Ovary (tissue), 9 donors: ENCODE measurements around the gene CAMTA1. TPM values are rescaled to one million over a fixed set of nuclear protein-coding genes. Genes with fewer than 3 reads are reported as not detected.
A peak's percentile ranks its signal among the peaks of the same experiment; 100 is the strongest.

Source experiments
- DNase-seq, 5 donors: peaks; one replicate each; pipeline ENCODE4 v3.0.0-alpha.2; 2019 to 2020
- H3K27ac ChIP-seq, 2 donors: fragments of 200-600 bp; one replicate each; pipeline versions ENCODE4 v1.5.1 to v1.8.0; 2019 to 2022
- H3K27me3 ChIP-seq: fragments of 200-600 bp; one replicate; pipeline ENCODE4 v1.8.0; 2022
- H3K36me3 ChIP-seq: fragments of 200-600 bp; sonication (generic); one replicate; pipeline ENCODE4 v1.5.1; 2019
- H3K4me1 ChIP-seq: one replicate; pipeline ENCODE4 v1.8.1; 2013; ENCODE audit warnings: mild to moderate bottlenecking, moderate library complexity; ENCODE audit not compliant: insufficient read depth
- H3K4me3 ChIP-seq: fragments of 200-600 bp; sonication (generic); one replicate; pipeline ENCODE4 v1.5.1; 2017
- H3K9me3 ChIP-seq, 2 donors: fragments of 200-600 bp in 1 of 2; sonication (generic) in 1 of 2; one replicate each; pipeline versions ENCODE4 v1.5.1 to v1.8.1; 2013 to 2019; ENCODE audit warnings: mild to moderate bottlenecking in 1 of 2, moderate library complexity in 1 of 2
- EP300 ChIP-seq: sonication (generic); formaldehyde crosslinking; IDR thresholded peaks from one replicate; pipeline ENCODE4 v1.6.1; 2017; ENCODE audit warnings: antibody characterized with exemption
- POLR2A ChIP-seq: fragments of 450-650 bp; IDR thresholded peaks from one replicate; pipeline ENCODE4 v1.6.1; 2017; ENCODE audit warnings: antibody characterized with exemption, mild to moderate bottlenecking, moderate library complexity
- WGBS, 3 donors: extraction: QIAGEN DNeasy Blood & Tissue Kit in 1 of 3; methylation state at CpG; one replicate each; pipeline versions ENCODE4 v1.1.5 to v1.1.7; 2013 to 2017; 5-methylcytosine and 5-hydroxymethylcytosine counted together
- intact Hi-C, 4 donors: fragments of 100-400 bp; cut with DNase I; formaldehyde crosslinking; loops; one replicate each; pipeline versions ENCODE4 v1.11.0 to v1.15.1; 2022 to 2023
- polyA plus RNA-seq, 2 donors: library from polyadenylated mRNA; stranded (reverse); fragments of 200-250 nt in 1 of 2; fragments of 350-450 nt in 1 of 2; fragmentation: Illumina TruSeq in 1 of 2; extraction: RNeasy Lipid Tissue Mini Kit (QIAGEN cat#74804) in 1 of 2; gene quantifications; one replicate each; pipeline ENCODE4 v1.2.3, GENCODE V29; 2013 to 2014
- total RNA-seq, 7 donors: library from RNA; depleted of rRNA in 2 of 7; stranded (reverse); fragments of >200 nt in 2 of 7; fragmentation: NEBNext Ultra II Directional in 3 of 7; extraction: Animal tissue kit (Norgen Biotek cat#: 25700) in 3 of 7; gene quantifications; one replicate each; pipeline versions ENCODE4 v1.1.0 to v1.2.4, GENCODE V29; 2016 to 2023
- TF ChIP-seq, protein P1 (sequence below), 3 donors: fragments of 450-650 bp in 2 of 3; fragments of 200-600 bp in 1 of 3; IDR thresholded peaks; one replicate each; pipeline versions ENCODE4 v1.5.1 to v1.8.0; 2016 to 2022; ENCODE audit warnings: antibody characterized with exemption in 3 of 3, mild to moderate bottlenecking in 1 of 3
- donor health status: DM: no; HTN: no; CAD: no; lungs with moderate emphysema.
- donor health status: DM: no; HTN: no; CAD: no.
- donor health status: Bipolar disorder and iron deficiency.
- donor health status: DM: yes; HTN: yes; CAD: no.
- donor health status: DM: no; HTN: no; CAD: no.
- donor health status: DM: yes; HTN: yes; CAD: no.

The CAMTA1 gene
- total and polyA plus RNA-seq, 9 donors = 51.1 to 150 (median 67.4) TPM

GRCh38 chr1:7345516-7345915, 560.3 kb downstream of the CAMTA1 start:
- H3K36me3 ChIP-seq = no peaks in the 10 kb centered on the region
- no peak for DNase-seq
- no peaks in the 10 kb centered on the region for H3K27me3 ChIP-seq
- intact Hi-C loops = no loop called here
- TF ChIP-seq POLR2A (no peak), EP300 (no peak)
- TF ChIP-seq, protein P1, sequence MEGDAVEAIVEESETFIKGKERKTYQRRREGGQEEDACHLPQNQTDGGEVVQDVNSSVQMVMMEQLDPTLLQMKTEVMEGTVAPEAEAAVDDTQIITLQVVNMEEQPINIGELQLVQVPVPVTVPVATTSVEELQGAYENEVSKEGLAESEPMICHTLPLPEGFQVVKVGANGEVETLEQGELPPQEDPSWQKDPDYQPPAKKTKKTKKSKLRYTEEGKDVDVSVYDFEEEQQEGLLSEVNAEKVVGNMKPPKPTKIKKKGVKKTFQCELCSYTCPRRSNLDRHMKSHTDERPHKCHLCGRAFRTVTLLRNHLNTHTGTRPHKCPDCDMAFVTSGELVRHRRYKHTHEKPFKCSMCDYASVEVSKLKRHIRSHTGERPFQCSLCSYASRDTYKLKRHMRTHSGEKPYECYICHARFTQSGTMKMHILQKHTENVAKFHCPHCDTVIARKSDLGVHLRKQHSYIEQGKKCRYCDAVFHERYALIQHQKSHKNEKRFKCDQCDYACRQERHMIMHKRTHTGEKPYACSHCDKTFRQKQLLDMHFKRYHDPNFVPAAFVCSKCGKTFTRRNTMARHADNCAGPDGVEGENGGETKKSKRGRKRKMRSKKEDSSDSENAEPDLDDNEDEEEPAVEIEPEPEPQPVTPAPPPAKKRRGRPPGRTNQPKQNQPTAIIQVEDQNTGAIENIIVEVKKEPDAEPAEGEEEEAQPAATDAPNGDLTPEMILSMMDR (IDR thresholded peaks at IDR 0.05) = no peak
- H3K27ac ChIP-seq = no peak overlapping the region
- no peak overlapping the region for H3K4me3 ChIP-seq
- peaks cover 4% of the 10 kb centered on the region for H3K4me1 ChIP-seq
- WGBS, 3 donors = 88 to 92% (median 90%) methylated on average over 3 of the region's 3 CpGs
- H3K9me3 ChIP-seq = no peaks in the 10 kb centered on the region

- no peaks in the 10 kb centered on the region for H3K9me3 ChIP-seq
- H3K4me3 ChIP-seq = no peak overlapping the region
- peaks cover 4% of the 10 kb centered on the region for H3K4me1 ChIP-seq
- WGBS, 3 donors = 95 to 99% (median 97%) methylated on average over 3 of the region's 3 CpGs
- no peaks in the 10 kb centered on the region for H3K27me3 ChIP-seq
- intact Hi-C loops = no loop called here
- no peak for DNase-seq
- H3K36me3 ChIP-seq = no peaks in the 10 kb centered on the region
- H3K27ac ChIP-seq = no peak overlapping the region
- TF ChIP-seq EP300 = no peak
- TF ChIP-seq POLR2A = no peak
- TF ChIP-seq, protein P1 (IDR thresholded peaks at IDR 0.05) = no peak
Observed at GRCh38 chr1:7346070-7346596, 560.9 kb downstream of the CAMTA1 start.

GRCh38 chr1:7346600-7347570, 561.6 kb downstream of the CAMTA1 start:
- DNase-seq = peak in 1 of 5 donors; percentile 44
- H3K9me3 ChIP-seq = no peaks in the 10 kb centered on the region
- 64 to 65% (median 65%) methylated on average over 24 of the region's 24 CpGs for WGBS, 3 donors
- H3K27ac ChIP-seq = no peak overlapping the region
- no peaks in the 10 kb centered on the region for H3K27me3 ChIP-seq
- intact Hi-C loops = no loop called here
- no peaks in the 10 kb centered on the region for H3K4me1 ChIP-seq
- no peak overlapping the region for H3K4me3 ChIP-seq
- H3K36me3 ChIP-seq = no peaks in the 10 kb centered on the region
- TF ChIP-seq POLR2A (no peak), EP300 (no peak)
- TF ChIP-seq, protein P1 (IDR thresholded peaks at IDR 0.05) = no peak

DNA sequence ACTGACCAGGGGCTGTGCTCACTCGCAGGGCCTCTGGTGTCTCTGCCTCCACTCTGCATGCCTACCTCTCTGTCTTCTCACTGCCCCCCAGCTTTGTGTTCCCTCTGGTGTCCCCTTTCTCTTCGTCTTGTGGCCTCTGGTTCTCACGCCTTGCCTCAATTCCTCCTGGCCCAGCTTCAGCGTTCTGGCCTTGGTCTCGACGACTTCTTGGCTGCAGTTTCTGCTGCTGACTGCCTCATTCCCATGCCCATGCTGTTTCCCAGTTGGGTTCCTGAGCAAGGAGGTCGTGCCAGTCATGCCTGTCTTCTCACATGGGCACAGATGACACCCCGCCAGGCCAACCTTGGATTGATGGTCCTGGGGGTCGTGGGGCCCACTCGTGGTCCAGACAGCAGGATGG, 562.8 kb downstream of the CAMTA1 start:
- no peaks in the 10 kb centered on the region for H3K27me3 ChIP-seq
- no peak for DNase-seq
- intact Hi-C loops = no loop called here
- 69 to 79% (median 73%) methylated on average over 10 of the region's 10 CpGs for WGBS, 3 donors
- TF ChIP-seq EP300 = no peak
- TF ChIP-seq POLR2A = no peak
- H3K27ac ChIP-seq = no peak overlapping the region
- H3K4me1 ChIP-seq = no peaks in the 10 kb centered on the region
- no peaks in the 10 kb centered on the region for H3K9me3 ChIP-seq
- no peaks in the 10 kb centered on the region for H3K36me3 ChIP-seq
- no peak overlapping the region for H3K4me3 ChIP-seq

DNA sequence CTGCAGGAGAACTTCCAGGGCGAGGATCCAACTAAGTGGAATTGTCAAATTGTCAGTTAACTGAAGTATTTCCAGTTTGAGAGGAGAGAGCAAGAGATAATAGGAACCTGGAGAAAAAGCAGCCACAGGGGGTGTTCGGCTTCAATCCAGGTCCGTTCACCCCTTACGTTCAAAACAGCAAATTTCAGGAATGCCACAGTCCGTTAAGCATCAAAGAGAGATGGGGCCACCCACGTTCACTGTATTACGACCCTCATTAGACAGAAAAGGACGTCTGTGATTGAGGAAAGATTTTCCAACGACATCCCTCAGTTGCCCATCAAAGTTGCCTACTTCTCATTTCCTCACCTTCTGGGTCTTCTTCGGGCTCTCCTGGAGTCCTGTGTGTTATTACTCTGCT, 563.3 kb downstream of the CAMTA1 start:
- 83 to 87% (median 84%) methylated on average over 10 of the region's 10 CpGs for WGBS, 3 donors
- no peaks in the 10 kb centered on the region for H3K9me3 ChIP-seq
- intact Hi-C loops = no loop called here
- no peaks in the 10 kb centered on the region for H3K36me3 ChIP-seq
- H3K27me3 ChIP-seq = no peaks in the 10 kb centered on the region
- H3K4me1 ChIP-seq = no peaks in the 10 kb centered on the region
- H3K4me3 ChIP-seq = no peak overlapping the region
- H3K27ac ChIP-seq = no peak overlapping the region
- TF ChIP-seq POLR2A (no peak), EP300 (no peak)
- TF ChIP-seq, protein P1 (IDR thresholded peaks at IDR 0.05) = no peak
- DNase-seq = no peak
